ENCODE results near the gene ARHGAP35.
"Not testable (repeated sequence)": the region's sequence is repeated elsewhere in the genome, so short reads cannot be mapped to it uniquely, and the experiment has no call there.

Gene ARHGAP35

DNA sequence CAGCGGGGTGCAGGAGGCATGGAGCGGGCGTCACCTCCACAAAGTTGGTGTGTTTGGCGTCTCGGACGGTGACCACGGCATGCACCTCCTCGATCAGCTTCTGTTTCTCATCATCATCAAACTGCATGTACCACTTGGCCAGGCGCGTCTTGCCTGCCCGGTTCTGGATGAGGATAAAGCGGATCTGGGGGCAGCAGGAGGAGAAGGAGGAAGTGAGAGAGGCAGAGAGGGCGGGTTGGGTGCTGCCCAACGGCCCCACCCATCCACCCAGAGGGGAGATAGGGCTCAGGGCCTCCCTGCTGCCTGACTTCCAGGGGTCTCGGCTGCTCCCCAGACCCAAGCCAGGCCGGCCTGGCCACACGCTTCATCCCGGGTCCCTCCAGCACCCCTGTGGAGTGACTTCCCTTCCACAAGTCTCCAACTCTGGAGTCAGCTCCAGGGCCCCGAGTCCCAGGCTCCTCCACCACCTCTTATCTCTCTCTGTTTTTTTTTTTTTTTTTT is 14.8 kb upstream of the ARHGAP35 start:
- no peak for DNase-seq

DNA sequence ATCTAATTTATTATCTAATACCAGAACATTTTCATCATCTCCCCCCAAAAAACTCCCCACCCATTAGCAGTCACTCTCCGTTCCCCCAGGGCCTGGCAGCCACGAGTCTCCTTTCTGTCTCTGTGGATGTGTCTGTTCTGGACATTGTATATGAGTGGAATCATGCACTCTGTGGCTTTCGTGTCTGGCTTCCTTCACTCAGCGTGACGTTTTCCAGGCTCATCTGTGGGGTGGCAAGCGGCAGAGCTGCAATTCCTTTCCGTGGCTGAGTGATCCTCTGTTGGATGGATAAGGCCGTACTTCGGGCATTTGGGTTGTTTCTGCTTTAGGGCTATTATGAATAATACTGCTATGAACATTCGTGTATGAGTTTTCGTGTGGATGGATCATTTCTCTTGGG is 13.3 kb upstream of the ARHGAP35 start:
- no peak for DNase-seq

- no peak for DNase-seq
Observed at GRCh38 chr19:46848389-46848788, 12.4 kb upstream of the ARHGAP35 start.

DNA sequence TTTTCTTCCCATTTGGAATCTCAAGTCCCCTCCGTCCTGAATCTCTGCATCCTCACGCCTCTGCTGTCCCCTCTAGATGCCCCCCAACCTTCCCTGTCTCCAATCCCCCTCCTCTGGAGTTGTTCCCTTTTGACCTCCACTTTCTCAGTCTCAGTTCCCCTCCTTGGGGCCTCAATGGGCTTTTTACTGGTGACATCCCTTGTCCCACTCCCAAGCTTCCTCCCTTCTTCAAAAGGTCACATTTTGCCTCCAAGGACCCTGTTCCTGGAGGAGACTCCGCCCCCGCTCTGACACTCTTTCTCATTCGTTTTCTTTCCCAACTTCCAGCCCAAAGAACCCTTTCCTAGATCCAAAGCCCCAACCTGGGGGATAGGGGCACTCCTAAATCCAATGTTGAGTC is 11.2 kb upstream of the ARHGAP35 start:
- no peak for DNase-seq

- DNase-seq, result peak; percentile 97
Observed at GRCh38 chr19:46850228-46851203, 10.3 kb upstream of the ARHGAP35 start, which contains the start of gene AP2S1. Gene AP2S1 (minus strand): TSS chr19:46850846. CDS start chr19:46850766, 80 bp downstream.

GRCh38 chr19:46852830-46853229 is 8.0 kb upstream of the ARHGAP35 start:
- no peak for DNase-seq

DNA sequence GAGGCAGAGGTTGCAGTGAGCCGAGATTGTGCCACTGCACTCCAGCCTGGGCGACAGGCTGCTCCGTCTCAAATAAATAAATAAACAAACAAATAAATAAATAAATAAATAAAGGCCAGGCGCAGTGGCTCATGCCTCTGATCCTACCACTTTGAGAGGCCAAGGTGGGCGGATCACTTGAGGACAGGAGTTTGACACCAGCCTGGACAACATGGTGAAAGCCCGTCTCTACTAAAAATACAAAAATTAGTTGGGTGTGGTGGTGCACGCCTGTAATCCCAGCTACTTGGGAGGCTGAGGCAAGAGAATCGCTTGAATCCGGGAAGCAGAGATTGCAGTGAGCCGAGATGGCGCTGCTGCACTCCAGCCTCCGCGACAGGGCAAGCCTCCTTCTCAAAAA is 6.1 kb upstream of the ARHGAP35 start:
- not testable (repeated sequence) for DNase-seq

GRCh38 chr19:46856062-46857022 is 4.5 kb upstream of the ARHGAP35 start:
- DNase-seq, result peak; percentile 70

- peak; percentile 82 for DNase-seq
Observed at GRCh38 chr19:46859637-46860124, 1.1 kb upstream of the ARHGAP35 start.

DNA sequence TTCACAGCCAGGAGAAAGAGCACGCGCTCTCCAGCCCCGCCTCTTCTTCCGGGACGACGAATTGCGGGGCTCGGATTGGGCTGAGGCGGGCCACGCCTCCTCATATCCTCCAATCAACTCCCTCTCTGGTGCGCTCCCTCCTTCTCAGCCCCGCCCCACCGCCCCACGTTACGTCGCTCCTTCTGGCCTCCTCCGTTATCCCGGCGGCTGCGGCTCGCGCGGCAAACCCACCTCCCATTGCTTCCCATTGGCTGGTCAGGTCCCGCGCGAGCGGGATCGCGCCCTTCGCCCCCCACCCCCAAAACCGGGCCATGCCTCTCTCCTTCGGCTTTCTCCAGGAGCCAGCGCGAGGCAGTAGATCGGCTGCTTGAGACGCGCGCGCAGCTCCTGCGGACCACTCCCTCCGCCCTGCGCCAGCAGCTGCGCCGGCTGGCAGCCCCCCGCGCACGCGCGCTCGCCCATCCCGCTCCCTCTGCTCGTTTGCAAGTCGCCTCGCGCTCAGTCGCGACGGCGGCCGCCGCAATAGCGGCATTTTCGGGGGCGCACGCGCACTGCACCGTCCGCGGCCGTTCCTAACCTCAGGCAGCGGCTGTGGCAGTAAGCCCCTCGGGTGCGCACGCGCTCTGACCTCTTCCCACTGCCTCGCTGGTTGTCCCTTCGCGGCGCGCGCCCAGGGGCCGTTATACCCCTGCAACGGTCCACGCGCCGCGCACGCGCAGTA is 512 bp upstream of the ARHGAP35 start:
- peak; percentile 98 for DNase-seq

- DNase-seq, result no peak
Observed at GRCh38 chr19:46861691-46862502, 1.1 kb downstream of the ARHGAP35 start.

DNA sequence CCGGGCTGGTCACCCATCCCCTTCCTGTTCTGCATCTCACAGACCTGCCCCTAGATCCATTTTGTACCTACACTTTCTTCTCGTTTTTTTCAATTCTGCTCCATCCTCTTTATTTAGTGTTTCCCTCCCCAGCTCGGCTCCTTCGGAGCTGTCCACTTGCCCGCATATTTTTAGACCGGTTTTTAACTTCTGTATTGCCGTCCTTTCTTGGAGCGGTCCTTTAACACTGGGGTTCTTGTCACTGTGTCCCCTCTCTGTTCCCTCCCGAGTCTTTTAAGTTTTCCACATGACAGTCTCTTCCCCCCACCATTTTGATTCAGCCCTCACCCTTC is 1.7 kb downstream of the ARHGAP35 start:
- DNase-seq, result no peak

- peak; percentile 14 for DNase-seq
Observed at GRCh38 chr19:46862974-46863632, 2.3 kb downstream of the ARHGAP35 start.

GRCh38 chr19:46863818-46864629 is 3.2 kb downstream of the ARHGAP35 start:
- DNase-seq, result no peak

DNA sequence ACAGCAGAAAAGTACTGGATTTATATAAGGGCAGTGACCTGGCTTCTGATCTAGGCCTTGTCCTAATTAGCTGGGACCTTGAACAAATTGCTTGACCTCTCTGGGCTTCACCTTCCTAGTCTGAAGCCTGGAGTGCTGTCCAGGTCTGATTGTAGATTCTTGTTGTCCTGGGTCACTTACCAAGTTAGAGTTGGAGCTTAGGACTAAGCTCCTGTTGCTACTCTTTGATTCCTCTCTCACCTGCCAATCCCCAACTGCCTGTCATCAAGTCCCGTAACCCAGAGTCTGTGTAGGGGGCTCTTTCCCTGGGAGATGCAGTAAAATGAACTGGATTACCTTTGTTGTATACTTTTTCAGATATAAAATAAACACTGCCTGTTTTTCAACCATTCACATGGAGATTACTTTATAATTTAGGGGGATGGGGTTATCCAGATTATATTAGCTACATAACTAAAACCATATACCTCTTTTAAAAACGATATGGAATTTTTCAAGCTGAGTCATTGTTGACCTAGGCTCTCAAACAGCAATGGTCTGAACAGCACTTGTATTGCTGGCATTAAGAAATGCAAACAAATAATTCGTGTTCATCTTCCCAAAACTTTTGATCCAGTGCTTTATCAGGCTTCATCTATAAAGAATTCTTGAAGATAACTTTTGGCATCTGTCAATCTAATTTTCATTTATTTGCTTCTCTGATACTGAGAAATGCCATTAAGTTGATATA is 5.8 kb downstream of the ARHGAP35 start:
- no peak for DNase-seq

- DNase-seq, result no peak
Observed at GRCh38 chr19:46867170-46867569, 6.4 kb downstream of the ARHGAP35 start.

- DNase-seq, result no peak
Observed at GRCh38 chr19:46868025-46868802, 7.4 kb downstream of the ARHGAP35 start.

GRCh38 chr19:46871173-46871572 is 10.4 kb downstream of the ARHGAP35 start:
- not testable (repeated sequence) for DNase-seq

Data from NCI-H1436 (cell line).